GM12878 (cell line): Measurements from ENCODE around the gene EYA4. TPM values are rescaled to one million over a fixed set of nuclear protein-coding genes. Genes with fewer than 3 reads are reported as not detected.

ENCODE experiments used
- ATAC-seq: fragments of 200-7000 bp; cut with Tn5 transposase; 3 replicates; pipeline ENCODE4 v1.9.1; 2020; ENCODE audit warnings: mild to moderate bottlenecking, moderate library complexity
- BruUV-seq: library from RNA; stranded (reverse); fragments of 400-500 nt; replicated peaks from 2 replicates; lab custom pipeline; 2021; lab: Mats Ljungman, UMichigan
- CTCF ChIA-PET: fragments of 300-600 bp; sonication (Branson Sonifier 250); formaldehyde crosslinking; extraction: SDS; loops from one replicate; lab custom pipeline; 2021; ENCODE audit warnings: inconsistent platforms; lab: Yijun Ruan, JAX
- POLR2A ChIA-PET: fragments of 350-600 bp; formaldehyde crosslinking; extraction: SDS; loops from one replicate; lab custom pipeline; 2021; ENCODE audit warnings: inconsistent platforms; lab: Charles Lee
- RAD21 ChIA-PET: fragments of 300-600 bp; sonication (Branson Sonifier 250); formaldehyde crosslinking; loops from one replicate; lab custom pipeline; 2023; ENCODE audit warnings: antibody characterized with exemption; ENCODE audit not compliant: unreplicated experiment; lab: Charles Lee
- SMC1A ChIA-PET: fragments of 300-600 bp; sonication (Branson Sonifier 250); formaldehyde crosslinking; loops from one replicate; lab custom pipeline; 2023; ENCODE audit not compliant: unreplicated experiment, uncharacterized antibody; lab: Charles Lee
- DNase-seq: peaks from one replicate; pipeline ENCODE4 v3.0.0-alpha.2; 2011; ENCODE audit warnings: low read depth, low spot score
- FAIRE-seq: peaks from 3 replicates; lab custom pipeline; 2011; peaks lifted over from hg19 to GRCh38; lab: Jason Lieb, UNC
- H2AFZ ChIP-seq: 2 replicates; pipeline ENCODE4 v1.6.0; 2011; ENCODE audit warnings: low read depth, low read length, control low read depth; ENCODE audit not compliant: control insufficient read depth
- H3K27ac ChIP-seq: 2 replicates; pipeline ENCODE4 v1.5.1; 2011; ENCODE audit warnings: control low read depth; ENCODE audit not compliant: control insufficient read depth, insufficient read depth
- H3K27me3 ChIP-seq, 2 experiments: replicated peaks in 1 of 2; 2 replicates each; pipeline versions ENCODE4 v1.6.0 to v1.6.1; 2011; ENCODE audit warnings: low read length in 1 of 2; ENCODE audit not compliant: control insufficient read depth in 2 of 2, insufficient read depth in 2 of 2
- H3K36me3 ChIP-seq, 2 experiments: 2 replicates each; pipeline ENCODE4 v1.5.1; 2011; ENCODE audit warnings: low read length in 1 of 2; ENCODE audit not compliant: control insufficient read depth in 2 of 2, insufficient read depth in 2 of 2
- H3K4me1 ChIP-seq: 2 replicates; pipeline ENCODE4 v1.6.1; 2011; ENCODE audit warnings: mild to moderate bottlenecking, low read length, moderate library complexity, mixed read lengths; ENCODE audit not compliant: control insufficient read depth, insufficient read depth
- H3K4me2 ChIP-seq: 2 replicates; pipeline ENCODE4 v1.6.0; 2011; ENCODE audit warnings: control low read depth; ENCODE audit not compliant: control insufficient read depth, insufficient read depth
- H3K4me3 ChIP-seq: fragments of 200-600 bp; sonication (generic); 2 replicates; pipeline ENCODE4 v1.5.1; 2016
- H3K79me2 ChIP-seq: 2 replicates; pipeline ENCODE4 v1.6.0; 2011; ENCODE audit warnings: low read length; ENCODE audit not compliant: control insufficient read depth, insufficient read depth
- H3K9ac ChIP-seq: 2 replicates; pipeline ENCODE4 v1.8.0; 2011; ENCODE audit warnings: low read length, control low read depth, mixed read lengths; ENCODE audit not compliant: control insufficient read depth, insufficient read depth
- H3K9me3 ChIP-seq: replicated peaks from 3 replicates; pipeline ENCODE4 v1.5.1; 2011; ENCODE audit warnings: mild to moderate bottlenecking, low read length; ENCODE audit not compliant: control insufficient read depth, insufficient read depth
- H4K20me1 ChIP-seq: 2 replicates; pipeline ENCODE4 v1.6.0; 2011; ENCODE audit not compliant: control insufficient read depth, insufficient read depth
- ASH2L ChIP-seq: fragments of 300-600, 200-600 bp; sonication (generic); IDR thresholded peaks from 2 replicates; pipeline ENCODE4 v1.6.1; 2017; ENCODE audit warnings: low read depth, mild to moderate bottlenecking, borderline replicate concordance
- BACH1 ChIP-seq: fragments of 450-650 bp; IDR thresholded peaks from 2 replicates; pipeline ENCODE4 v1.6.1; 2017; ENCODE audit warnings: mild to moderate bottlenecking, borderline replicate concordance
- CEBPB ChIP-seq, 2 experiments: fragments of 150-350 bp in 1 of 2; IDR thresholded peaks; 2 replicates each; pipeline ENCODE4 v1.6.1; 2012 to 2014; ENCODE audit warnings: low read depth in 2 of 2, low read length in 2 of 2, borderline replicate concordance in 1 of 2, inconsistent platforms in 1 of 2
- CREM ChIP-seq: IDR thresholded peaks from 2 replicates; pipeline ENCODE4 v1.6.1; 2014; ENCODE audit warnings: antibody characterized with exemption, low read depth
- ESRRA ChIP-seq: IDR thresholded peaks from 2 replicates; pipeline ENCODE4 v1.6.1; 2012; ENCODE audit warnings: mild to moderate bottlenecking, low read length, improper control_type of control experiment
- EZH2 ChIP-seq: IDR thresholded peaks from 2 replicates; pipeline ENCODE4 v1.6.1; 2012; ENCODE audit warnings: low read depth, mild to moderate bottlenecking, control low read depth, inconsistent platforms, low read length, borderline replicate concordance; ENCODE audit not compliant: control insufficient read depth
- GATAD2B ChIP-seq: fragments of 450-650 bp; conservative IDR thresholded peaks from 2 replicates; pipeline ENCODE4 v1.6.1; 2017; ENCODE audit warnings: low read depth, mild to moderate bottlenecking, moderate library complexity
- KAT2A ChIP-seq: conservative IDR thresholded peaks from 2 replicates; pipeline ENCODE4 v1.6.1; 2011; ENCODE audit warnings: low read depth, low read length; ENCODE audit not compliant: control insufficient read depth
- MXI1 ChIP-seq: fragments of 150-350 bp; IDR thresholded peaks from 2 replicates; pipeline ENCODE4 v1.6.1; 2011; ENCODE audit warnings: low read depth, mild to moderate bottlenecking, inconsistent platforms, low read length, improper control_type of control experiment
- NFXL1 ChIP-seq: fragments of 450-650 bp; IDR thresholded peaks from 2 replicates; pipeline ENCODE4 v1.6.1; 2017; ENCODE audit warnings: antibody characterized with exemption, mild to moderate bottlenecking, borderline replicate concordance
- NFYB ChIP-seq: IDR thresholded peaks from 2 replicates; pipeline ENCODE4 v1.6.1; 2011; ENCODE audit warnings: low read depth, mild to moderate bottlenecking, low read length, improper control_type of control experiment, moderate library complexity; ENCODE audit not compliant: insufficient read depth
- PML ChIP-seq: IDR thresholded peaks from 2 replicates; pipeline ENCODE4 v1.6.1; 2012; ENCODE audit warnings: low read length, inconsistent platforms
- RCOR1 ChIP-seq: conservative IDR thresholded peaks from 2 replicates; pipeline ENCODE4 v1.6.1; 2012; ENCODE audit warnings: low read depth, low read length, improper control_type of control experiment
- SMAD1 ChIP-seq: fragments of 450-650 bp; IDR thresholded peaks from 2 replicates; pipeline ENCODE4 v1.6.1; 2018; ENCODE audit warnings: mild to moderate bottlenecking, low read depth; ENCODE audit not compliant: partially characterized antibody
- TAF1 ChIP-seq: IDR thresholded peaks from 2 replicates; pipeline ENCODE4 v1.6.1; 2011; ENCODE audit warnings: mild to moderate bottlenecking, low read depth, low read length, borderline replicate concordance
- ZBED1 ChIP-seq: IDR thresholded peaks from 2 replicates; pipeline ENCODE4 v1.6.1; 2016; ENCODE audit warnings: borderline replicate concordance
- ZSCAN29 ChIP-seq: fragments of 450-650 bp; IDR thresholded peaks from 2 replicates; pipeline ENCODE4 v1.6.1; 2017; ENCODE audit warnings: mild to moderate bottlenecking, moderate library complexity
- WGBS: methylation state at CpG from one replicate; pipeline ENCODE4 v1.1.6; 2016; ENCODE audit warnings: low lambda C conversion rate; ENCODE audit not compliant: insufficient replicate concordance, insufficient coverage; ENCODE audit errors: missing lambda C conversion rate; 5-methylcytosine and 5-hydroxymethylcytosine counted together
- in situ Hi-C: fragments of 300-500 bp; cut with MboI; formaldehyde crosslinking; loops from 9 replicates; pipeline ENCODE4 v1.14.3; 2018; ENCODE audit warnings: mixed read lengths
- intact Hi-C: fragments of 100-400 bp; cut with micrococcal nuclease; formaldehyde crosslinking; loops from one replicate; pipeline ENCODE4 v1.14.2; 2022; ENCODE audit not compliant: unreplicated experiment
- polyA plus RNA-seq, 11 experiments: library from polyadenylated mRNA; depleted of rRNA in 4 of 11; unstranded in 6 of 11; stranded (reverse) in 5 of 11; fragments of >200 nt; fragmentation: Nextera tagmentation in 4 of 11; fragmentation: Illumina TruSeq in 1 of 11; extraction: Ambion mirVana in 4 of 11; extraction: Trizol in 1 of 11; gene quantifications; 1 replicate in 1 of 11; 2 replicates in 10 of 11; pipeline versions ENCODE4 v1.2.1 to v1.2.3, GENCODE V29; 2011 to 2016; ENCODE audit warnings: inconsistent platforms in 2 of 11, missing spikeins in 2 of 11, low read depth in 1 of 11
- total RNA-seq, 4 experiments: library from RNA; depleted of rRNA in 3 of 4; stranded (reverse); fragments of >200 nt in 3 of 4; fragmentation: Illumina TruSeq in 1 of 4; extraction: Trizol in 1 of 4; gene quantifications; 2 replicates each; pipeline versions ENCODE4 v1.2.1 to v1.2.3, GENCODE V29; 2013 to 2021
- TF ChIP-seq, protein P1 (sequence below): fragments of 450-650 bp; IDR thresholded peaks from 2 replicates; pipeline ENCODE4 v1.6.1; 2017; ENCODE audit warnings: mild to moderate bottlenecking

The EYA4 gene
- total and polyA plus RNA-seq, 10 of the 15 experiments (the other 5 are each of a cell fraction or from before 2014, with no cell fraction given): 0.02 TPM; not detected in 9

DNA sequence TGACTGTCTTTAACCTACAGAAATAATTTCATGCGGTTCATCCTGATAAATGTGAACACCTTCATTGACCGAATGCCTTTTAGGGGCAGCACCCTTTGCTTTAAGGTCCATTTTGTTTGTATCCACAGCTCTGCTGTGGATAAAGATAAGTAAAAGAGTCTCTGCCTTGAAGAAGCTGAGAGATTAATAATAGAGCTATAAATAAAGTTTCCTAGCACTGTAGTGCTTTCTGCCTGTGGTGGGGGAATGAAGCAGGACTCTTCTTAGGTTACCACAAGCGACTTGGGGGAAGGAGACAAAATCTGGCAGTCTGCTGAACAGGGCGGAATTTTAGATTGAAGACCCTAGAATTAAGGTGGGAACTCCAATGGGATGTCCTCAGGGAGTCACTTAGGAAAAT is 57.6 kb downstream of the EYA4 start:
- Histone ChIP-seq H4K20me1 (no peaks in the 10 kb centered on the region), H3K9me3 (no peaks in the 10 kb centered on the region), H3K27ac (no peak overlapping the region), H3K36me3 (no peaks in the 10 kb centered on the region), H3K27me3 (no peaks in the 10 kb centered on the region), H3K4me2 (no peak overlapping the region), H3K4me1 (no peaks in the 10 kb centered on the region), H3K9ac (no peak overlapping the region), H3K4me3 (no peak overlapping the region), H2AFZ (no peak overlapping the region), H3K79me2 (no peaks in the 10 kb centered on the region)
- no TSS peak for BruUV-seq
- ChIA-PET POLR2A (no interaction called here), SMC1A (no interaction called here), RAD21 (no interaction called here), CTCF (no interaction called here)
- 54% methylated on average over 4 of the region's 4 CpGs for WGBS
- ATAC-seq (no peak), DNase-seq (no peak), FAIRE-seq (no peak)
- intact Hi-C loops (no loop called here), in situ Hi-C loops (no loop called here)
- TF ChIP-seq EZH2 (no peak), ZBED1 (no peak)

DNA sequence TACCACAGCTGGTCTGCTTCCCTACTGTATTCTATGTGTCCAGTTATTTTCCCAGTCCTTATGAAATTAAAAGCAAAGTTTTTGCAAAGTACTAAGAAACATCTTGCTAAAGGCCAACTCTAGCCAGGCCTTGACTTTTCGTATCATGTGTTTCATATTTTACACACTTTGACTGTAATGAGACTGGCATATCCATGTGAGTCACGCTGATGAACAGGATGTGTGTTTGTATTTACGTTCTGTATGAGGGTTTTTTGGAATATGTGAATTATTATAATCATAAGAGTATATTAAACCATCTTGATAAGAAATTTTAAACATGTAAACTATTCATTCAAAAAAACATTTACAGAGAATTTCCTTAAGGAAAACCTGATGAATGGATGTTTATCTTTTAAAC is 59.7 kb downstream of the EYA4 start:
- H3K4me1 ChIP-seq: no peaks in the 10 kb centered on the region
- H3K36me3 ChIP-seq: no peaks in the 10 kb centered on the region
- SMC1A ChIA-PET: no interaction called here
- H3K4me3 ChIP-seq: no peak overlapping the region
- CTCF ChIA-PET: interaction anchor here (0.7 kb wide), 1 partner anchor 30 kb away, joined by 3 read pairs; no protein-coding TSS in a partner anchor
- no peak for DNase-seq
- no peak for ATAC-seq
- POLR2A ChIA-PET: no interaction called here
- no peaks in the 10 kb centered on the region for H3K27me3 ChIP-seq
- H2AFZ ChIP-seq: no peak overlapping the region
- no peaks in the 10 kb centered on the region for H3K79me2 ChIP-seq
- no peaks in the 10 kb centered on the region for H4K20me1 ChIP-seq
- no peak overlapping the region for H3K27ac ChIP-seq
- H3K9me3 ChIP-seq: no peaks in the 10 kb centered on the region
- intact Hi-C loops: no loop called here
- no TSS peak for BruUV-seq
- RAD21 ChIA-PET: no interaction called here
- 2% methylated on average over 3 of the region's 3 CpGs for WGBS
- H3K4me2 ChIP-seq: no peak overlapping the region
- TF ChIP-seq GATAD2B (no peak), TAF1 (no peak), CREM (no peak), ASH2L (no peak), NFXL1 (no peak), KAT2A (no peak), SMAD1 (no peak), RCOR1 (no peak), ZSCAN29 (no peak), BACH1 (no peak), NFYB (no peak), MXI1 (no peak), ESRRA (no peak), PML (no peak), CEBPB (IDR thresholded peaks at IDR 0.05; ENCODE audit: borderline replicate concordance in 1 of 2, low read depth in 2 of 2, low read length in 2 of 2) (no peak)
- TF ChIP-seq, protein P1, sequence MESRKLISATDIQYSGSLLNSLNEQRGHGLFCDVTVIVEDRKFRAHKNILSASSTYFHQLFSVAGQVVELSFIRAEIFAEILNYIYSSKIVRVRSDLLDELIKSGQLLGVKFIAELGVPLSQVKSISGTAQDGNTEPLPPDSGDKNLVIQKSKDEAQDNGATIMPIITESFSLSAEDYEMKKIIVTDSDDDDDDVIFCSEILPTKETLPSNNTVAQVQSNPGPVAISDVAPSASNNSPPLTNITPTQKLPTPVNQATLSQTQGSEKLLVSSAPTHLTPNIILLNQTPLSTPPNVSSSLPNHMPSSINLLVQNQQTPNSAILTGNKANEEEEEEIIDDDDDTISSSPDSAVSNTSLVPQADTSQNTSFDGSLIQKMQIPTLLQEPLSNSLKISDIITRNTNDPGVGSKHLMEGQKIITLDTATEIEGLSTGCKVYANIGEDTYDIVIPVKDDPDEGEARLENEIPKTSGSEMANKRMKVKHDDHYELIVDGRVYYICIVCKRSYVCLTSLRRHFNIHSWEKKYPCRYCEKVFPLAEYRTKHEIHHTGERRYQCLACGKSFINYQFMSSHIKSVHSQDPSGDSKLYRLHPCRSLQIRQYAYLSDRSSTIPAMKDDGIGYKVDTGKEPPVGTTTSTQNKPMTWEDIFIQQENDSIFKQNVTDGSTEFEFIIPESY: no peak
- in situ Hi-C loops: no loop called here
- H3K9ac ChIP-seq: no peak overlapping the region
- no peak for FAIRE-seq
